ENCODE data around the gene ZSWIM6. TPM values are rescaled to one million over a fixed set of nuclear protein-coding genes. Genes with fewer than 3 reads are reported as not detected.
"Not testable (repeated sequence)": the region's sequence is repeated elsewhere in the genome, so short reads cannot be mapped to it uniquely, and the experiment has no call there.

The ZSWIM6 gene
- total and polyA plus RNA-seq, 3 experiments from 2014 or later = 0.64 to 6.0 (median 5.9) TPM

DNA sequence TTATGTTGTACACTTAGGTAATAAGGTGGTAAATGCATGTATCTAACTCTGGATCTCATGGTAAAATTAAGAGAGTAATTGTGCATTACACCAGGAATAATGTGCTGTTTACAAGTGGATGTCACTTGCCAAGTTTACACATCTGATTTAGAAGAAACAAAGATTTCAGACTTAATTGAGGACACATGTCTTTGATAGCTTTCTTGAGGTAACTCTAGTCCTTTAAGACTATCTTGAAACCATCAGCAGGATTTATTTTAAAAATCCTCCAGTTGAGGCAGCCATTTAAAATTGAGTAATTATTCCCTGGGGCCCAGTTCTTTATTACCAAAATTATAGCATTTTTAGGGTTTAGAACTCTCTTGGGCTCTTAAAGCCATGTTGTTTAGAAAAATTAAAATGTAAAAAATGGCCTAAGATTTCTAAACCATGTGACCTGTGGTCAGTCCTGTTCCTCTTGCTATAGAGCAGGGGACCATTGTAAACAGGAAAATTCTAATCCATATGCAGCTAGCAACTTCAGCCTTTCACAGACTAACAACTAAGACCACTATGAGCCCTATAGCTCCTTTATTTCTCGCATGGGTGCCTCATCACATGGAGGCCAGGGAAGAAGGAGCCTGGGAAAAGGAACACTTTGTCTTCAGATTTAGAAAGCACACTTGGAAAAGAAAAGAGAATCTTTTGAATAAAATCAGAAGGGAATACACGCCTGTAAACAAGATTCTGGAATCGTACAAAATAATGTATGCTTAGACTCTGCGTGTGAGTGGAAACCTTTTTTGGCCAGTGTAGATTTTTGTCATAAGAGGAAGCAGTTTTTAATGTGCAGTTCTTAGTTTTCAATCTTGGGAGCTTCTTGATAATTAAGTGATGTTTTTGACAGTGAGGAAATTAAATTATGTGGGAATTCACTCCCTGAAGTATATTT, 71.2 kb downstream of the ZSWIM6 start:
- Mint-ChIP-seq H3K9me3 (no peaks in the 10 kb centered on the region), H3K4me1 (peaks cover 18 to 50% (median 36%) of the 10 kb centered on the region in 3 donors), H3K27me3 (no peaks in the 10 kb centered on the region), H3K36me3 (no peaks in the 10 kb centered on the region), H3K4me3 (peak overlapping the region in 1 of 7 donors; percentile 46), H3K27ac (peak overlapping the region in 1 of 8 donors; percentile 12)
- H3K27ac ChIP-seq (ENCODE audit: low read depth, low read length) = no peak overlapping the region
- H3K27me3 ChIP-seq (ENCODE audit: insufficient read depth, low read length, poor library complexity, severe bottlenecking) = no peaks in the 10 kb centered on the region
- H3K4me1 ChIP-seq (ENCODE audit: insufficient read depth, low read length) = peaks cover 5% of the 10 kb centered on the region
- CTCF ChIA-PET = no interaction called here
- H3K9me3 ChIP-seq (ENCODE audit: low read length) = no peaks in the 10 kb centered on the region
- DNase-seq = no peak
- no peaks in the 10 kb centered on the region for H3K36me3 ChIP-seq (ENCODE audit: insufficient read depth, low read length)
- POLR2A ChIA-PET = no interaction called here
- no peak overlapping the region for H3K4me3 ChIP-seq (ENCODE audit: low read length)

DNA sequence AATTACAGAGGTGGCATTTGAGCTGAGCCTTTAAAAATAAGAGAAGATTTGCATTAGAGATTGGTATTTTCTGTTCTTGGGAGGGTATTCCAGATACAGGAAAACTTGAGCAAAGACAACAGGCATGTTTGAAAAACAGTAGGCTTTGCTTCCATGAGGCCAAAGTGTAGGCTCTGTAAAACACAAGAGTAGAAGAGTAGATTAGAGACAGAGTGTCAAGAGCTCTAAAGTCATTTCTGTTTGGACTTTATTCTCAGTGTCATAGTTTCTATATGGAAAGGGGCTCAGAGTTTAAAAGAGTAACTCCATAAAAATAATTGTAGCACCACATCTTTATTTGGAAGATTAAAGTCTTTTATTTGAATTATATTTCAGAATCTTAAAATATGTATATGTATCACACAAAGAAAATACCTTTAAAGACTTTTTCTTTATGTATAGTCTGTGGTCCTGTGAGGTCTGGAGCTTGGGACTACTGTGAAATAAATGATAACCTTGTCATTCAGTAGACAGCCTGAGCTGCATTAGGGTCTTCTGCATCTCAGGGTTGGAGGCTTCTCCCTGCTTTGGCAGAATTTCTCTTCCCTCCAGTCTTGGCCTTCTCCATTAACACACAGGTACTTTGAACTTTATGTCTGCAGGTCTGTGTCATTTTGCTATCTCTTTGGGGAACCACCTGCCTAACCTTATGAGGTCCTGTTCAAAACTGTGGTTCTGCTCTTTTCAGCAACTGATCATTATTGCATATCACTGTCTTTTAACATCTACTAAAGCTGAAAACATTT, 73.6 kb downstream of the ZSWIM6 start:
- H3K27me3 ChIP-seq (ENCODE audit: insufficient read depth, low read length, poor library complexity, severe bottlenecking) = no peaks in the 10 kb centered on the region
- H3K27ac ChIP-seq (ENCODE audit: low read depth, low read length) = no peak overlapping the region
- no peak for DNase-seq
- no peak overlapping the region for H3K4me3 ChIP-seq (ENCODE audit: low read length)
- Mint-ChIP-seq H3K4me1 (peaks cover 29 to 58% (median 41%) of the 10 kb centered on the region in 3 donors), H3K9me3 (no peaks in the 10 kb centered on the region), H3K27me3 (peaks cover 0 to 2% of the 10 kb centered on the region in 2 donors), H3K4me3 (no peak overlapping the region), H3K27ac (peak overlapping the region in 6 of 8 donors; percentile 23 to 77 (median 48)), H3K36me3 (no peaks in the 10 kb centered on the region)
- no peaks in the 10 kb centered on the region for H3K36me3 ChIP-seq (ENCODE audit: insufficient read depth, low read length)
- CTCF ChIA-PET = no interaction called here
- H3K4me1 ChIP-seq (ENCODE audit: insufficient read depth, low read length) = peaks cover 16% of the 10 kb centered on the region
- no peaks in the 10 kb centered on the region for H3K9me3 ChIP-seq (ENCODE audit: low read length)
- POLR2A ChIA-PET = no interaction called here

DNA sequence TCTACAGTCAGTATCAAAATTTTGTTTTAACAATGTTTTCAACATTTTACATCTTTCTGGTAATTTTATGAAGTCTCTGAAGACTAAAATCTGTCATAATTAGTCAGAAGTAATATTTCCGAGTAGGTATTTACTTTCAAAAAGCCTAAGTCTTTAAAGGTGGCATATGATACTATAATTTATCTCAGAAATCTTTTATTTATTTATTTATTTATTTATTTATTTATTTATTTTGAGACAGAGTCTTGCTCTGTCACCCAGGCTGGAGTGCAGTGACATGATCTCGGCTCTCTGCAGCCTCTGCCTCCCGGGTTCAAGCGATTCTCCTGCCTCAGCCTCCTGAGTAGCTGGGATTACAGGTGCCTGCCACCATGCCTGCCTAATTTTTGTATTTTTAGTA, 74.4 kb downstream of the ZSWIM6 start:
- POLR2A ChIA-PET, CTCF ChIA-PET: not testable (repeated sequence)

DNA sequence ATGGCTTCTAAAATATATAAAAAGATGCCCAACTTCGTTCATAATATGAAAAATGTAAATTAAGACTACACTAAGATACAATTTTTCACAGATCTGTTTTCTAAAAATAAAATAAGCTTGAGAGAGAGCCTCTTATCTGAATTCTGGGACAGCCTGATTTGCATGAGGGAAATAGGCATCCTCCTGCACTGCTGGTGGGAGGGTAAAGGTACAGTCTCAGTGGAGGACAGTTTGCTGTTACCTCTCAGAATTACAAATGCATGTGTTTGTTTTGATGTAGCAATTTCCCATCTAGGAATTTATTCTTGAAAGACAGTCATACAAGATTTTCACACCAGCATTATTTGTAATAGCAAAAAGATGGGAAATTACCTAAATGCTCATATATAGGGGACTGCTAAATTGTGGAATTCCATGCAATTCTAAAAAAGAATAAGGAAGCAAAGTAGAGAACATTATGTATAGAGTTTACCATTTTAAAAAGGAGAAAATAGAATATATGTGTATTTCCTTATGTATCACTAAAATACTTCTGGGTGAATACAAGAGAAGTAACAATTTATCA, 75.7 kb downstream of the ZSWIM6 start:
- no peak for DNase-seq
- Mint-ChIP-seq H3K36me3 (no peaks in the 10 kb centered on the region), H3K27ac (peak overlapping the region; percentile 5 to 95 (median 87)), H3K4me1 (peaks cover 29 to 57% (median 32%) of the 10 kb centered on the region in 3 donors), H3K4me3 (peak overlapping the region in 3 of 7 donors; percentile 8 to 85 (median 80)), H3K27me3 (peaks cover 0 to 2% of the 10 kb centered on the region in 2 donors), H3K9me3 (no peaks in the 10 kb centered on the region)
- H3K4me3 ChIP-seq (ENCODE audit: low read length) = no peak overlapping the region
- H3K36me3 ChIP-seq (ENCODE audit: insufficient read depth, low read length) = no peaks in the 10 kb centered on the region
- H3K4me1 ChIP-seq (ENCODE audit: insufficient read depth, low read length) = peaks cover 16% of the 10 kb centered on the region
- no peaks in the 10 kb centered on the region for H3K27me3 ChIP-seq (ENCODE audit: insufficient read depth, low read length, poor library complexity, severe bottlenecking)
- no peaks in the 10 kb centered on the region for H3K9me3 ChIP-seq (ENCODE audit: low read length)
- no peak overlapping the region for H3K27ac ChIP-seq (ENCODE audit: low read depth, low read length)
- ChIA-PET CTCF (interaction anchor here (1.5 kb wide), 1 partner anchor 77 kb away, joined by 14 read pairs; the partner anchor contains the start of gene ZSWIM6), POLR2A (interaction anchor here (2.3 kb wide), 1 partner anchor 76 kb away, joined by 16 read pairs; the partner anchor contains the start of gene ZSWIM6)

More for the DNA sequence above, 74.4 kb downstream of the ZSWIM6 start:
- H3K27me3 ChIP-seq (ENCODE audit: insufficient read depth, low read length, poor library complexity, severe bottlenecking); H3K4me3 ChIP-seq (ENCODE audit: low read length); H3K4me3 Mint-ChIP-seq; H3K9me3 ChIP-seq (ENCODE audit: low read length); H3K27ac ChIP-seq (ENCODE audit: low read depth, low read length); H3K27me3 Mint-ChIP-seq; DNase-seq; H3K9me3 Mint-ChIP-seq; H3K36me3 ChIP-seq (ENCODE audit: insufficient read depth, low read length); H3K36me3 Mint-ChIP-seq: not testable (repeated sequence)
- H3K4me1 ChIP-seq (ENCODE audit: insufficient read depth, low read length) = peaks cover 16% of the 10 kb centered on the region
- H3K4me1 Mint-ChIP-seq = peaks cover 28 to 60% (median 37%) of the 10 kb centered on the region in 3 donors
- peak overlapping the region in 1 of 8 donors; percentile 23 for H3K27ac Mint-ChIP-seq

DNA sequence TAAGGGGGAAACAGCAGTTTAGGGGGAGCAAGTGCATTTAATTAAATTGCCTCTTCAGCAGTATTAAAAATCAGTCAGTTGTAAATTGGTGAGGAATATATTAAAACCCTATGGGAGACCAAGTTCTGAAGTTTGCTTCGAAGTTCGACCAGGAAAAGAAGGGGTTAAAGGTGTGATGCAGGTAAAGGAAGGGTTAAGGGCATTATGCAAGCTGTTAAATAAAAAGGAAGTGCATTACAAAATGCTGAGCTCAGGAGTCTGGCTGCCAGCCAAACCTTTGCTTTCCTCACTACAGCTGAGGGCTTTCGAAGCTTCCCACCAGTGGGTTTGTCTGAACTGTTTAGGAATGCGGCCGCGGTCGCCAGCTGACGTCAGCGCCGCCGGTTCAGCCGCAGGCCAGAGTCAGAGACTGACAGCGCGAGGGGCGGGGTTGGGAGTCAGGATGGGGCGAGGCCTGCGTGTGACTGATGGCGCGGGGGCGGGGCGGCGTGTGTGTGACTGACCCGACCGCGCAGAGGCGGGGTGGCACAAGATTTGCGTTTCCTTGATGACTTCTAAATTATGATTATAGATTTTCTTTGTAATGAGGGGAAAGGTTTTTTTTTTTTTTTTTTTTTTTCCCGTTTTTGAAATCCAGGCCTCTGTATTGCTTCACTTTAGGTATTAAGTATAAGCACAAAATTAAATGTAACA, 76.6 kb downstream of the ZSWIM6 start:
- H3K4me3 ChIP-seq (ENCODE audit: low read length) = peak overlapping the region; percentile 36
- Mint-ChIP-seq H3K9me3 (no peaks in the 10 kb centered on the region), H3K27ac (peak overlapping the region; percentile 83 to 95 (median 91)), H3K36me3 (no peaks in the 10 kb centered on the region), H3K27me3 (peaks cover 0 to 2% of the 10 kb centered on the region in 2 donors), H3K4me1 (peaks cover 29 to 56% (median 31%) of the 10 kb centered on the region in 3 donors), H3K4me3 (peak overlapping the region; percentile 72 to 88 (median 80))
- H3K27ac ChIP-seq (ENCODE audit: low read depth, low read length) = no peak overlapping the region
- no peaks in the 10 kb centered on the region for H3K9me3 ChIP-seq (ENCODE audit: low read length)
- no peaks in the 10 kb centered on the region for H3K36me3 ChIP-seq (ENCODE audit: insufficient read depth, low read length)
- peaks cover 16% of the 10 kb centered on the region for H3K4me1 ChIP-seq (ENCODE audit: insufficient read depth, low read length)
- H3K27me3 ChIP-seq (ENCODE audit: insufficient read depth, low read length, poor library complexity, severe bottlenecking) = no peaks in the 10 kb centered on the region
- ChIA-PET POLR2A (interaction anchor here (2.3 kb wide), 1 partner anchor 77 kb away, joined by 16 read pairs; the partner anchor contains the start of gene ZSWIM6), CTCF (interaction anchor here (0.7 to 1.5 kb wide), 2 partner anchors 9 to 77 kb away, joined by 3 to 14 read pairs; partner anchors contain the start of gene ZSWIM6)
- peak; percentile 98 for DNase-seq

DNA sequence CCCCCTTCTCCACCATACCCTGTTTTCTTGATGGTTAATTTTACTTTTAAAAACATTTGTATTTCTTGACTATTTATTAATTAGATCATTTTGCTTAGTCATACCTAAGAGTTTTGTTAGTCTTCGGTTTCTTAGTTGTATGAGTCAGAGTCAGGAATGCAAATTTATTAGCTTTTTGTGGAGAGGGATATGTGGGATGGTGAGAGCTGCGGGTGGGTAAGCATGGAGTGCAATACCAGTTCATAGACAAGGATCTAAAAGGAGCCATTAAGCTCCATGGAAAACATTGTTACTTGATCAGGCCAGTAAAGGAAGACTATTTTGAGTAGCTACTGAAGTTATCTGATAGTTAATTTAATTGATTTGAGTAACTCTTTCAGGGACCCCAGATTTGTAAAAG, 77.5 kb downstream of the ZSWIM6 start:
- Histone ChIP-seq H3K4me1 (ENCODE audit: insufficient read depth, low read length) (peaks cover 16% of the 10 kb centered on the region), H3K4me3 (ENCODE audit: low read length) (no peak overlapping the region), H3K36me3 (ENCODE audit: insufficient read depth, low read length) (no peaks in the 10 kb centered on the region), H3K27me3 (ENCODE audit: insufficient read depth, low read length, poor library complexity, severe bottlenecking) (no peaks in the 10 kb centered on the region), H3K9me3 (ENCODE audit: low read length) (no peaks in the 10 kb centered on the region), H3K27ac (ENCODE audit: low read depth, low read length) (no peak overlapping the region)
- no peaks in the 10 kb centered on the region for H3K36me3 Mint-ChIP-seq
- H3K9me3 Mint-ChIP-seq = no peaks in the 10 kb centered on the region
- peaks cover 35 to 62% (median 39%) of the 10 kb centered on the region in 3 donors for H3K4me1 Mint-ChIP-seq
- no peak for DNase-seq
- H3K27ac Mint-ChIP-seq = peak overlapping the region in 6 of 8 donors; percentile 36 to 94 (median 80)
- peaks cover 0 to 4% of the 10 kb centered on the region in 2 donors for H3K27me3 Mint-ChIP-seq
- ChIA-PET POLR2A (interaction anchor here (2.3 kb wide), 1 partner anchor 78 kb away, joined by 16 read pairs; the partner anchor contains the start of gene ZSWIM6), CTCF (interaction anchor here (0.8 kb wide), 1 partner anchor 78 kb away, joined by 3 read pairs; no protein-coding TSS in a partner anchor)
- peak overlapping the region in 1 of 7 donors; percentile 38 for H3K4me3 Mint-ChIP-seq

DNA sequence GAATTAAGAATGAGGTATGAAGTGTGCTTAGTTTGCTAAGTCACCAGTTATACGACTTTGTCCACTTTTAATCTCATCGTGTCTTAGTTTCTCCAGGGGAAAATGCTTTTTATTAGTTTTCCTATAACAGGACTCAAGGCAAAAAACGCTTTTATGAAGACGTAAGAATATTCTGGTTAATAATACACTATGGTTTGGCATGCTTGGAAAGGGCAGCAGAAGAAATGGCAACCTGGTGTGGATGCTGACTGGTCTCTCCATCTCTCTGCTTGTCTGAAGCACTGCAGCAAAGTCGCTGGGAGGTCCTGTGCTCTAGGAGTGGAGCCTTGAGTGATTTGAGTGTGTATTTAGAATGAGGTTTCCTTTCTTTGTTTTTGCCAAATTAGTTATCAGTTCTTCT, 78.8 kb downstream of the ZSWIM6 start:
- Histone ChIP-seq H3K9me3 (ENCODE audit: low read length) (no peaks in the 10 kb centered on the region), H3K36me3 (ENCODE audit: insufficient read depth, low read length) (no peaks in the 10 kb centered on the region), H3K27me3 (ENCODE audit: insufficient read depth, low read length, poor library complexity, severe bottlenecking) (no peaks in the 10 kb centered on the region), H3K27ac (ENCODE audit: low read depth, low read length) (no peak overlapping the region), H3K4me3 (ENCODE audit: low read length) (no peak overlapping the region), H3K4me1 (ENCODE audit: insufficient read depth, low read length) (peaks cover 19% of the 10 kb centered on the region)
- Mint-ChIP-seq H3K36me3 (no peaks in the 10 kb centered on the region), H3K9me3 (no peaks in the 10 kb centered on the region), H3K27ac (peak overlapping the region in 1 of 8 donors; percentile 38), H3K4me3 (no peak overlapping the region), H3K27me3 (peaks cover 0 to 4% of the 10 kb centered on the region in 2 donors), H3K4me1 (peaks cover 43 to 68% (median 44%) of the 10 kb centered on the region in 3 donors)
- DNase-seq = no peak
- POLR2A ChIA-PET = no interaction called here
- CTCF ChIA-PET = no interaction called here

Data from CD8-positive, alpha-beta memory T cell (primary cell).